HG03135 (cell line): ENCODE results near the gene DCAF11.

Source experiments
- ATAC-seq: cut with Tn5 transposase; IDR thresholded peaks from one replicate; pipeline ENCODE4 v1.9.1; 2021; ENCODE audit warnings: mild to moderate bottlenecking, moderate library complexity; ENCODE audit not compliant: unreplicated experiment

The DCAF11 gene

DNA sequence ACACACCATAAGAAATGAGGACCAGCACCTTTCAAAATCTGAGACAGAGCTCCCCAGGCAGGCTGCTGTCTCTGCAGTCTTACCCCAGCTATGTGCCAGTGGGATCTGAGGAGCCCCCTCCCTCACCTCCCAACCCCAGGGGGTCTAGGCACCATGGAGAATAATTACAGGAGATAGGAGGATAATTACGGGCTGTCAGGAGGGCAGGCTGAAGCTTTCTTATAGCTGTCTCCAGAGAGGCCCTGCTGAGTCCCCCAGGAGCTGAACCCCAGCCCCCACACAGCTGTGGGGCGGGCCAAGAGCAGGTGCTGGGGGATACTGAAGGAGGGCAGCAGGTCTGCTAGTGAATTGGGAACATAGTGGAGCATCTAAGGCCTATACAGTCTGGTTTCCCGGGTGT lies 36.4 kb upstream of the DCAF11 start:
- no peak for ATAC-seq

DNA sequence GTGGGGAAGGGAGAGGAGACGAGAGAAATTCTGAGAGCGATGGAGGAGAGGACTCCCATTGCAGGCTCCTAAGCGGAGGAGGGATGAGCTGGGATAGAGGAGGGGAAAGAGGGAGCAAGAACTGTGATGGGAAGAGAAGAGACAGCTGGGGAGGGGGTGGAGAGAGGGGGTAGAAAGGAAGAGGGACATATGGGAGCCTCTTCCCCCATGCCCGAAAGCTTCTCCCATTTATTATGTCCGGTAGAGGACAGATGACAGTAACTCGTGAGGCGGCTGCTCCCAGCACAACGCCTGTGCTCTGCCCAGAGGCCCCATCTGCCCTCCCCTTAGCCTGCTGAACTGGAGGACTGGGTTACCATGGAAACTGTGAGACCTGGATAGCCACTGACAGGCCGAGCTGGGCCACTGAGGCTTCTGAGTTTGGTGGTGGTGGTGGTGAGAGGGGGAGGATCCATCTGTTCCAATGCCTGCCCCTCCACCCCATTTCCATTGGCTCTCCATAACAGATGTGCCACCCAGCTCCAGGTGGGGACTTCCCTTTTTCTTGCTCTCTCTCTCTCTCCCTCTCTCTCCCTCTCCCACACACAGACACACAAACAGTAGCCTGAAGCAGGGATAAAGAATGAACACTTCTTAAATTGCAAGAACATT lies 35.0 kb upstream of the DCAF11 start:
- ATAC-seq: no peak

DNA sequence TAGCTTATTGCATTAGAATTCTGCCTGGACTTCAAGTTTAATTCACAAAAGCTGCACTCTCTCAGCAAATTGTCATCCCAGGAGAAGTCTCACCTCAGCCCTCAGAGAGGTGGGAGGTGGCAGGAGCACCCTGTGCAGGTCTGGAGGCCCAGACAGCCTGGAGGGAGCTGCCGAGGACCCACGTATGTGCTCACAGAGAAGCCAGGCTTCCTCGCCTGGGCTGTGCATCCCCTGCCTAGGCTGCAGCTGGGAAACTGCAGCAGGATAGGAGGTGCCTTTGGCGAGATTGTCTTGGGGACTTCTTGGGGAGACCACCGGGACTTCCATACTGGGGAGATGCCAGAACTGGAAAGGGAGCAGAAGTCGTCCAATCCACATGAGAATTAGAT lies 34.4 kb upstream of the DCAF11 start:
- no peak for ATAC-seq

DNA sequence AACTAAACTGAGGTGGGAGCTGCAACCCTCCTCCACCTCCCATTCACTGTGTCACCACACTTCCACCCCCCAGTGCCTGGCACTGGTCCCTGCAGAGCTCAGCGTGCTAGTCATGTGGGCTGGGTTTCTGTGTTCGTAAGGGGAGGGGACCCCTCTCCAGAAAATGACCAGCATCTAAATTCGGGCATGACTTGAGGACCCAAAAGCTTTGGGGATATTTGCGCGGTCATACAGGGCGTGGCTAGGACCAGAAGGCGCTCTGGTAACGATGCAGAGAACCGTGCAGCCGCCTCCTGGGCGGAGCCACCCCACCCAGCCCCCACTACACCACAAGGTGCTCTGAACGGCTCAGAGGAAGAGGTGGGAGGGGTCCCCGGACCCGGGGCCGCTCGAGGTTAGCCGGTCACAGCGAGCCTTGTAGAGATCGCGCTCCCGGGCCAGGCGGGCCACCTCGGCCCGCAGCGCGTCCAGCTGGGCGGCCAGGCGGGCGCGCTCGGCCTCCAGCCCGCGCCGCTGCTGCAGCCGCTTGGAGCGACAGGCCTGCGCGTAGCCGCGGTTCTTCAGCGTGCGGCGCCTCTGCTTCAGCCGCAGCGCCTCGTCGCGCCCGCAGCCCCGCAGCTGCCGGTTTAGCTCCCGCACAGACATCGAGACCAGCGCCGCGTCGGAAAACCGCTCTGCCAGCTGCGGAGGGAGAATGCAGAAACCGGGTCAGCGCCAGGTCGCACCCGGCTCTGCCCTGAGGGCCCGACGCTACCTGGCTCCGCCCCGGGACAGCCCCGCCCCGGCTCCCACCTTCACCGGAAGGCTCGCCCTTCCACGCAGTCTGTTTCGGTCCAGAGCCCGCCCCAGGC lies 33.5 kb upstream of the DCAF11 start:
- ATAC-seq: peak; percentile 87

DNA sequence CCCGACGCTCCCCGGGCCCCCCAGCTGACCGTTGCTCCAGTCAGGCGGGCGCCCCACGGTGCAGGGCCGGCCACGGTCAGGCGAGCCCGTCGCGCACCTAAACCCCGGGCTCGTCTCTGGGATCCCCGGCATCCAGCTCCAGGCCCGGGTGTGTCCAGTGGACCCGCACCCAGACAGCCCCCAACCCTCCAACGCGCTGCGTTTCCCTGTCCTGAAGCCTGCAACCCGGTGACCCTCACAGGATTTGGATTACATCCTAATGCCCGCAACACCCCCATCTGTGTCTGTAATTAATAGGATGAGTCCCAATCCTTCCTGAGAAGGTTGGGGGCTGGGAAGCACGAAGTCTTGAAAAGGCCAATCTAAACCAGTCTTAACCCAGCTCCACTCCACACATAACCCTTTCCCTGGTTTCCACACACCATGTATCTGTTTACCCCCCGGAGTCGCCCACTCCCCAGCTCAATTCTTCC lies 32.8 kb upstream of the DCAF11 start:
- ATAC-seq: no peak

DNA sequence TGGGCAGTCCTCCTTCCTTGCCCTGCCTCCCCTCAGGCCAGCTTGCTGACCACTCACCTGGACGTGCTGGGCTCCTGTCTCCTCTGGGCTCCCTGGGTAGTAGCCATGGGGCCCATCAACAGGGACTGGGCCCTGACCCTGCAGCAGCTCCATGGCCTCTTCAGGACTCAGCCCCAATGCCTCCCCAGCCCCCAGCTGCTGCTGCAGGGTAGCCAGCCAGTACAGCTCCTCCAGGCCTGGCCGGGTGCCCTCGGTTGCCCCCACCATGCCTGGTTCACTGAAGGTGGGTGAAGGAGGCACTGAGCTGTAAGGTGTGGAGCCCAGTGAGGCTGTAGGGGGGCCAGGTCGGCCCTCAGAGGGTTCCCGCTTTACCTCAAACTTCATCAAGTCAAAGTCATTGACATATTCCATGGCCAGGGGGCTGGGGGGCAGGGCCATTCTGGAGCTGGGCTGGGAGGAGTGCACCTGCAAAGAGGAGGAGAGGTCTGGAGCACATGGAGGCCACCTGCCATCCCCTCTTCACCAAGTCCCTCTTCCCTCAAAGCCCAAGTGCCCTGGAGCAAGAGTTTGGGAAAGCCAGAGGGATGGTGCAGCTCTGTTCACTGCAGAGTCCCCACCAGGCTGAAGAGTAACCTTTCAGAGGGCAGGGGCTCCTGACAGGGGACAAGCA lies 32.0 kb upstream of the DCAF11 start:
- ATAC-seq: no peak

DNA sequence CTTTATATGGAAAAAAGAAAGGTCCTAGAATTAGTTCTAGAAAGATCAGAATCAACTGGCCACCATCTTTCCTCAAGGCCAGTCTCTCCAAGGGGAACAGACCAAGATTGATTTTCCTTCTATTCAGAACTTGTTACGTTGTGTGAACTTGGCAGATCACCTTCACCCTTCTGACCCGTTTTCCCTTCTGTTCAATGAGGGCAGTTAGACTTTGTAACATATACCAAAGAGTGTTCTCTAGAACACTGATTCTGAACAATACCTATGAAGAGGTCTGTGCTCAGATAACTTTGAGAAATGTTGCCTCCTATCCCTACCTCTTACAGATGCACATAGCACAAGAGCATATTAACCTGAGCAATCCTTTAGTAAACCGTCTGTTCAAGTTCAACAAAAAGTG lies 31.1 kb upstream of the DCAF11 start:
- no peak for ATAC-seq

DNA sequence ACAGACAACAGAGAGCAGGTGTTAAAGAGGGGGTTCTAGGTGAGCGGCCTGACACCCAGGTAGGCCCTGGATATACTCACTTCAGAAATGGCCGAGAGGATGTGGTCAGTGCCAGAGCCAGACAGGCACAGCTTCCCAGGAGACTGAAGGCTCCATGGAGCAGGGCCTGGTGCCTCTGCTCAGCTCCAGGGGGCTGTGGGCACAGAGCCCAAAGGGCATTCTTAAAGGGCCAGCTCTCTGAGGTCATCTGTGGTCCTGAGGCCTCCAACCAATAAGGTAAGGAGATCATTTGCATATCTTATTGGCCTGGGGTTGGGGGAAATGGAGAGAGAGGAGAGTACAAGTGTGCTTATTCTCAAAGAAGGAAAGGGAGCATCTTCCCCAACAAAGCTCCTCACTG lies 30.1 kb upstream of the DCAF11 start:
- ATAC-seq: no peak

DNA sequence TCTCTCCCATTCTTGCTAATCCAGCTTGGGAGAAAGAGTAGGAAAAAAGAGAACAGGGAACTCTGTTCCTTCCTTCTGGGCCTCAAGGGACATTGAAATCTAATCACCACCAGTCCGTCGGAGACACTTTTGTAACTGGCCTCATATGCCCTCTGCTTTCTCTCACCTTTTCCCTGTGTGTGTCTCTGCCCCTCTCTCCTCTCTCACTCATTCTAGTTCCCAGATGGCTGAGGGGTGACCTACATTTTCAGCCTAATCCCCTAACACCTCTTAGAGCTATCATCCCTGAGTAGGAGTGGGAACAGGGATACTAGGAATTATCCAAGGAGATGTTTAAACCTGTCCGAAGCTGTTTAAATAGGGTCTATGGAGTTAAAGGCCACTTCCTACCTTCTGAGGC lies 29.4 kb upstream of the DCAF11 start:
- no peak for ATAC-seq

DNA sequence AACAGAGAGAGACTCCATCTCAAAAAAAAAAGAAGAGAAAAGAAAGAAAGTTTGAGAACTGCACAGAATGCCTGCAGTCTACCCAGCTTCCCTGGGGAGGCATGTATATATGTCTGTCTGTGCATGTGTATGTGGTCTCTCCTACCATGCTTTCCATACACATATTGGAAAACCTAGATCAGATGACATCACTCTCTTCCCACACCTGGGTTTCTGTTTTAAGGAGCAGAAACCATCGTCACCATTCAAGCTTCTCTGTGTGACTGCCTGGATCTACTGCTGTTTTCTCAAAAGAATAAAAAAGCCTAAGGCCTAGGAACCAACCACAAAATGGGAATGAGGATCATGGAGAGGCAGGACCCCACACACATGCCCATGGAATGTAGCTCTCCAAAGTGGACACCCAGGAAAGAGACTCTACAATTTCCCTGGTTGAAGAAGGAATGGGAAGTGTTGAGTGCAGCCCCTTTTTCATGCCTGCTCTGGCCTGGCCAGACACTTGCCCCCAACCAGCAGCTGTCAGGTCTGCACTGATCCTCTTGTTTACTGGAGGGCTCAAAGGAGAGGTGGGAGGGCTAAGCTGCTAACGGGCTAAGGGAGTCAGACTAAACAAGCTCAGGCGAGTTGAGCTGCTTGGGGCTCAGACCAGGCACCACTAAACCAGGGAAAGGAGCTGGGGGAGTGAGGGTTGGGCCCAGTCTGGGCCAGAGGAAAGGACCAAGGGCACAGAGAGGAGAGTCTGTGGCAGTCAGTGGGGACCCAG lies 28.2 kb upstream of the DCAF11 start:
- no peak for ATAC-seq

DNA sequence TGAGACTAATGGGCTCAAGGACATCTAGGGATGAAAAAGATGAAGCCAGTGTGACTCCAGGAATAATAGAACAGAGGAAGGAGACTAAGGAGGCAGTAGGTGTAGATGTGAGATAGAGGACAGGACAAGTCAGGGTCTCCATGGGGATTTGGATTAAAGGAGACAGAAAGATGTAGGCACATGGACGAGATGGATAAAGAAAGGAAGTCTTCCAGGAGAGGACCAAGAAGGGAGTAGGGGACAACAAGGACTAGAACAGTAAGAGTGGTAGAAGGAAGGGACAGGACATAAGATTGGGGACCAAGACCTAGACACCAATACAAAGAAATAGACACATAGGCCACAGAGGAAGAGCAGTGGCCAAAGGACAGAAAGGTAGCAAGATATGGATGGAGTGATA lies 27.6 kb upstream of the DCAF11 start:
- no peak for ATAC-seq

DNA sequence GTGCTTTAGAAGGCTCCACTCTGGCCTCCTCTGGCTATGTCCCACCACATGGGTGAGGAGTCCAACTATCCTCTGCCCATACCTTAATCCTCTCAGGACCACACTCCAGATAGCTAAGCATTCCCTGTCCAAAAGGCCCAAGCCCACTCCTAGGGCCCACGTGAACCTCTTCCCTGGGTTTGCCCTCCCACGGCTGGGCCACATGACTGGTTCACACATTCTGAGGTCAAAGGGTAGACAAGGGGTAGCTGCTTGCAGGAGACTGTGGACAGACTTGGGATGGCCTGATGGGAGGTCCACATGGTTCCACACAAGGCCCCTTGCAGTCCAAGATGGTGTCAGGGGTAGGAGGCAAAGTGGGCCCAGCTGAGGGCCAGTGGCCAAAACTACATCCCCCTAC lies 26.5 kb upstream of the DCAF11 start:
- no peak for ATAC-seq

DNA sequence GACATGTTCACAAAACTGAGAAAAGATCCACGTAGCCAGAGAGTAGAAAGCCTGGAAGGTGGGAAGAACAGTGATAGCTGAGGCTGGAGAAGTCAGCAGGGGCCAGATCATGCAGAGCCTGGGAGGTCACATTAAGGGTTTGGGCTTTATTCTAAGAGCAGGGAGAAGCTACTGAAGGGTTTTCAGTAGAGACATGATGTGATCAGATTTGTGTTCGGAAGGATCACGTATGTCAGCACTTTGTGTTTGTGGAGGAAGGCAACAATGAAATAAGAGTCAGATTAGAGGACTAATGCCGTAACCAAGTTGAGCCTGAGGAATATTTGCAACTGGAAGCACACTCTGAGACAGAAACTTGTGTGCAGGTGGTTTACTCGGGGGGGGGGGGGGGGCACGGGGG lies 24.7 kb upstream of the DCAF11 start:
- no peak for ATAC-seq

DNA sequence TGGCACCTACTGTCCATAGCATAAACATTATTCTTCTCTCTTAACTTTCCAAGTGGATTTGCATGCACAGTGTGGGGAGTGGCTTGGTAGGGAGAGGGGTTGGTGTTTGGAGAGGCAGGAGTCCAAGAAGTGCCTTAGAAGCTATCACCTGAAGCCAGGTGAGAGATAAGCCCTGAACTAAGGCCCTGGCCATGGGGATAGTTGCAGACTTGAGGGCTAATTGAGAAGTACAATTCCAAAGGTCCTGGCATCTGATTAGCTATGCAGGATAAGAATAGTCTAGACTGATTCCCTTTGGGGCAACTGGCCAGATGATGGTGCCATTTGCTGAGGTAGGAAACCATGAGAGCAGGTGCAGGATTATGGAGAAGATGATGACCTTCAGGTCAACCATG lies 22.5 kb upstream of the DCAF11 start:
- ATAC-seq: no peak

DNA sequence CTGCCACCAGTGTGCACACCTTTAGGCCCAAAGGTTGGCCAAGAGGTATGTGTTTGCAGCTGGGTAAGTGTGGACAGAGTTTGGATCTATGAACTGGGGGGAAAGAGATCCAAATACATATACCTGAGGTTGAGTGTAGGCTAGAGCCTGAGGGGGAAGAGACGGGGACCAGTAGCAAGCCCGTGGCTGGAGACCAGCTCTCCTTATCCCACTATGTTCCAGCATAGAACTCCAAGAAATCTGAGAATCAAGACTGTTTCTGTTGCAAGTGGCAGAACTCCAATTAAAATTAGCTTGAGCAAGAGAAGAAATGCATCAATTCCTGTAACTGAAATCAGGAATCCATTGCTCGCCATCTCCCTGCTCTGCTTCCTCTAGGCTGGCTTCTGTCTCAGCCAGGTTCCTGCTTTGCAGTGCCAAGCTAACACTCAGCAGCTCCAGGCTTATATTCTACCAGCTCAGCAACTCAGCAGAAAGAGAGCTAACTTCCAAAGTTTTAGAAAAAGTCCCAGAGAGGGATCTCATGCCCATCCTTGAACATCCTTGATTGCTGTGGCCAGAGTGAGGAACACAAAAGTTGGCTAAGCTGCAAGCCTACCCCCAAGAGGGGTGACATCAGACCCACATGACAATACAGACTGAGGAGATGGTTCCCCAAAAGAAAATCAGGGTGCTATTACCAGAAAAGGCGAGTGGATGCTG lies 21.9 kb upstream of the DCAF11 start:
- no peak for ATAC-seq

DNA sequence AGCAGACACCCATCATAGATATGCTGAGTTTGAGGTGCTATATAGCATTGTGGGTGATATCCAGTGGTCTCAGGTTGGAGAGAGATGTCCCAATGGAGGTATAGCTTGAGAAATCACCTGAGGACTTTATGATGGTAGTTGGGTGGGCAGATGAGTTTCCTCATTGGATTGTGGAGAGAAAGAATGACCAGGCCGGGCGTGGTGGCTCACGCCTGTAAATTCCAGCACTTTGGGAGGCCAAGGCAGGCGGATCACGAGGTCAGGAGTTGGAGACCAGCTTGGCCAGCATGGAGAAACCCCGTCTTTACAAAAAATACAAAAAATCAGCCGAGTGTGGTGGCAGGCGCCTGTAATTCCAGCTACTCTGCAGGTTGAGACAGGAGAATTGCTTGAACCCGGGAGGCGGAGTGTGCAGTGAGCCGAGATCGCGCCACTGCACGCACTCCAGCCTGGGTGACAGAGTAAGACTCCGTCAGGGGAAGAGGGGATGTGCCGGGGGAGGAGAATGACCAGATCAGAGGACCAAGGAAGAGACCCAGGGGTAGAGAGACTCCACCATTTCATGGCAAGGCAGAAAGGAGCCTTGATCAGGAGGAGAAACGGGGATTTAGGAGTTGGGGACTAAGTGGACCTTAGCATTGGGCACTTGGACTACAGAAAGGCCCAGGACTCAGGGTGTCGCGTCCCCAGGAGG lies 21.2 kb upstream of the DCAF11 start:
- no peak for ATAC-seq

DNA sequence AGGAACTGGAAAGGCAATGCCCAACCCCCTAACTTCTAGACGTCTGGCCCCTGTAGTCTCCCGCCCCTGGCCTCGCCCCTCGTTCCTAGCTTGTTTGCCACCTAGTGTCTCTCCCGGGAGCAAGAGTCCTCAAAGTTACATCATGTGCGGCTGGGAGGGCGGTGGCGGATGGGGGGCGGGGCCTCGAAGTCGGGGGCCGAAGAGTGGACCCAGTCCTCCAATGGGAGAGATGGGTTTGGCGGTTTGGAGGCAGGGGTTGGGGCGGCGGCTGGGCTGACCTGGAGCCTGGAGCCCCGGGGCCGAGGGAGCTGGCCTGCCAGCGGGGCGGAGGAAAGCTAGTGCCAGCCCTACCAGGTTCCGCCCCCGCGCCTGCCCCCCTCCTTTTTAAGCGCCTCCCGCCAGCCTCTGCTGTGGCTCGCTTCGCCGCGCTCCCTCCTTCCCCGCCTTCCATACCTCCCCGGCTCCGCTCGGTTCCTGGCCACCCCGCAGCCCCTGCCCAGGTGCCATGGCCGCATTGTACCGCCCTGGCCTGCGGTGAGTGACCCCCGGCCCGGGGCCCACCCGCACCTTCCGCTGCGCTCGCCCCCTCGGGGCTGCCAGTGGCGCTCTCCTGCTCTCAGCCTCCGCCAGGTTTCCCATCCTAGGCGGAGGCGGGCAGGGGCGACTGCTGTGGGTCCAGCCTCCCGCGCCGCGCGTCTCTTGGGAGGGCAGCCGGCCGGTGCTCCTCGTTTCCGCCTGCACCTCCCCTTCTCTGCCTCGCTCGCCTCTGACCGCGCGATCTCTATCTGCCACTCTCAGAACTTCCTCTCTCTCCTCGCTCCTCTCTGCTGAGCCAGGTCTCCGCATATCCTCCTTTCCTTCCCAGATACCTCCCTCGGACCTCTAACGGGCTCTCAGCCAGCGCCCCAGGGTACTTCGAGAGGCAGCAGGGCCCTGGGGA lies 20.4 kb upstream of the DCAF11 start, which contains the start of gene PCK2:
Gene PCK2 (plus strand): TSS at position 411 of the 940 bp plus-strand sequence. CDS start 95 bp downstream, at position 506.
- ATAC-seq: peak; percentile 45

DNA sequence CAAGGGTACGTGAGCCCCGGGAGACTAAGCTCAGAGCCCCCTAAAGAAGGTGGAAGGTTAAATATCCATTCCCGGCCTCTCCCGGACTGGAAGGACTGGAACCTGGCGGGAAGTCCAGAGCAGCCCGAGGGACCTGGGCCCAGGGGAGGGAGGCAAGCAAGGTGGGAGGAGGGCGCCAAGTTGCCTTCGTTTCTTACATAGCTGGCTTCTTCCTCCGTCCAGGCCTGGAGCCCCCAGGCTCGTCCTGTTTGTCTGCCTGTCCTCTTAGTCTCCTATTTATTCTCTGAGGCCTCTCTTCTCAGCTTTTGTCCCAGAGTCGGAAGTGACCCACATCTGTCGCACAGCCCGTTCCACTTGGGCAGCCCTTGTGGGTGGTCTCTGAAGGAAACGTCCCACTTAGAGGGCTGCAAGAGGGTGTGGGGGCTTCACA lies 19.7 kb upstream of the DCAF11 start:
- ATAC-seq: no peak
